ENCODE measurements around the gene NAT14. TPM values are rescaled to one million over a fixed set of nuclear protein-coding genes. Genes with fewer than 3 reads are reported as not detected.

Gene NAT14
- total RNA-seq, 1 experiment from 2014 or later, result 93.1 TPM

DNA sequence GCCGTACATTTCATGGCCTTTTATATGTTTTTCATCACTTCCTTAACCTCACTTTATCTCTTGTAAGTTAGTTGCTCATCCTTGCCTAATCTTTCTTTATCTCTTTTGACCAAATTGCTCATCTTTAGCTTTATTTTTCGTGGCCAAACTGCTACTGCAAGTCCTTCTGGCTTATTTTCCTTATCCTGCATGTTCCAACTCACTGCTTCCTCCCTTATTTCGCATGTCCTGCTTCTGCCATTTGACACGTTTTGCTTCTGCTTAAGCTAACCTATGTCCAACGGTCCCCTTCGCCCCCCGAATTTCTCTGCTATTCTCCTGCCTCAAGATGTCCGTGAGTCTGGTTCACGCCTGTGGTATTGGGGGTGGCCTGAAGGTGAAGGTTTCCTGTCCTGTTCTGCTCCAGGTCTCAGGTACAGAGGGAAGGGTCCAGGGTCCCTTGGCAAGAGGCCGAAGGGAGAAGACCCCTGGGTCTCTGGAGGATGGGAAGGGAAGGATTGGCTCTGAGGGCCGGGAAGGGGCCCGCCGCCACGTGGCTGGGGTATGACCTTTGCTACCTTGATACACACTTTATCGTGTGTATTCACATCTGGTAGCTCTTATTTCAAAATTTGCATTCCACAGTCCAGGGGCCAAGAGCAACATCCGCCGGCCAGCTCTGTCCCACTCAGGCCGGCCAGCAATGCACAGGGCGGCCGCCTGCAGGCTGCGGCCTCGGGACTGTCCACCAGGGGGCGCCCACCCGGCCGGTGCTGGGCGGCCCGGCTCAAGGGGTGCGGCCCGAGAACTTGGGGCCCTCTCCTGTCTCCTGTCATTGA is 17.5 kb upstream of the NAT14 start:
- Histone ChIP-seq H3K9me3 (ENCODE audit: control insufficient read depth, insufficient read depth, low read depth, low read length) (no peaks in the 10 kb centered on the region), H3K4me3 (ENCODE audit: low read depth in 2 of 2, low read length in 2 of 2) (peak overlapping the region in 1 of 2 experiments; percentile 33; a peak in 1 of 4 replicates), H3K27ac (ENCODE audit: low read length) (0 out of 2 replicates have a peak overlapping the region, but pooled peaks have one; percentile 48), H3K27me3 (ENCODE audit: control insufficient read depth, insufficient read depth, low read length) (no peaks in the 10 kb centered on the region), H3K4me1 (ENCODE audit: control insufficient read depth, insufficient read depth, low read length) (peaks cover 10% of the 10 kb centered on the region), H3K36me3 (ENCODE audit: control insufficient read depth, insufficient read depth, low read length) (no peaks in the 10 kb centered on the region)
- in situ Hi-C loops (cut with HindIII; ENCODE audit: low pct_unique_long_range_greater_than_20kb, low sequenced_read_pairs) (no loop called here), intact Hi-C loops (cut with micrococcal nuclease; ENCODE audit: unreplicated experiment) (no loop called here)
- no TSS peak for BruUV-seq (replicated peaks)
- CTCF ChIA-PET, result interaction anchor here (0.6 to 2.8 kb wide), 11 partner anchors 9 to 1870 kb away, joined by 3 to 31 read pairs (median 4); partner anchors contain the start of gene ZNF628
- TF ChIP-seq SIN3A (IDR thresholded peaks at IDR 0.05; ENCODE audit: borderline replicate concordance, insufficient read depth, low read depth, low read length), result no peak
- TF ChIP-seq POLR2AphosphoS5 (IDR thresholded peaks at IDR 0.05; ENCODE audit: low read depth, low read length), result no peak
- no peak for TF ChIP-seq TCF7L2 (IDR thresholded peaks at IDR 0.05; ENCODE audit: low read depth, low read length)
- TF ChIP-seq, protein P1, sequence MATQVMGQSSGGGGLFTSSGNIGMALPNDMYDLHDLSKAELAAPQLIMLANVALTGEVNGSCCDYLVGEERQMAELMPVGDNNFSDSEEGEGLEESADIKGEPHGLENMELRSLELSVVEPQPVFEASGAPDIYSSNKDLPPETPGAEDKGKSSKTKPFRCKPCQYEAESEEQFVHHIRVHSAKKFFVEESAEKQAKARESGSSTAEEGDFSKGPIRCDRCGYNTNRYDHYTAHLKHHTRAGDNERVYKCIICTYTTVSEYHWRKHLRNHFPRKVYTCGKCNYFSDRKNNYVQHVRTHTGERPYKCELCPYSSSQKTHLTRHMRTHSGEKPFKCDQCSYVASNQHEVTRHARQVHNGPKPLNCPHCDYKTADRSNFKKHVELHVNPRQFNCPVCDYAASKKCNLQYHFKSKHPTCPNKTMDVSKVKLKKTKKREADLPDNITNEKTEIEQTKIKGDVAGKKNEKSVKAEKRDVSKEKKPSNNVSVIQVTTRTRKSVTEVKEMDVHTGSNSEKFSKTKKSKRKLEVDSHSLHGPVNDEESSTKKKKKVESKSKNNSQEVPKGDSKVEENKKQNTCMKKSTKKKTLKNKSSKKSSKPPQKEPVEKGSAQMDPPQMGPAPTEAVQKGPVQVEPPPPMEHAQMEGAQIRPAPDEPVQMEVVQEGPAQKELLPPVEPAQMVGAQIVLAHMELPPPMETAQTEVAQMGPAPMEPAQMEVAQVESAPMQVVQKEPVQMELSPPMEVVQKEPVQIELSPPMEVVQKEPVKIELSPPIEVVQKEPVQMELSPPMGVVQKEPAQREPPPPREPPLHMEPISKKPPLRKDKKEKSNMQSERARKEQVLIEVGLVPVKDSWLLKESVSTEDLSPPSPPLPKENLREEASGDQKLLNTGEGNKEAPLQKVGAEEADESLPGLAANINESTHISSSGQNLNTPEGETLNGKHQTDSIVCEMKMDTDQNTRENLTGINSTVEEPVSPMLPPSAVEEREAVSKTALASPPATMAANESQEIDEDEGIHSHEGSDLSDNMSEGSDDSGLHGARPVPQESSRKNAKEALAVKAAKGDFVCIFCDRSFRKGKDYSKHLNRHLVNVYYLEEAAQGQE (IDR thresholded peaks at IDR 0.05; ENCODE audit: insufficient read depth in 1 of 2, low read depth in 2 of 2, low read length in 1 of 2), result no peak
- TF ChIP-seq, protein P2, sequence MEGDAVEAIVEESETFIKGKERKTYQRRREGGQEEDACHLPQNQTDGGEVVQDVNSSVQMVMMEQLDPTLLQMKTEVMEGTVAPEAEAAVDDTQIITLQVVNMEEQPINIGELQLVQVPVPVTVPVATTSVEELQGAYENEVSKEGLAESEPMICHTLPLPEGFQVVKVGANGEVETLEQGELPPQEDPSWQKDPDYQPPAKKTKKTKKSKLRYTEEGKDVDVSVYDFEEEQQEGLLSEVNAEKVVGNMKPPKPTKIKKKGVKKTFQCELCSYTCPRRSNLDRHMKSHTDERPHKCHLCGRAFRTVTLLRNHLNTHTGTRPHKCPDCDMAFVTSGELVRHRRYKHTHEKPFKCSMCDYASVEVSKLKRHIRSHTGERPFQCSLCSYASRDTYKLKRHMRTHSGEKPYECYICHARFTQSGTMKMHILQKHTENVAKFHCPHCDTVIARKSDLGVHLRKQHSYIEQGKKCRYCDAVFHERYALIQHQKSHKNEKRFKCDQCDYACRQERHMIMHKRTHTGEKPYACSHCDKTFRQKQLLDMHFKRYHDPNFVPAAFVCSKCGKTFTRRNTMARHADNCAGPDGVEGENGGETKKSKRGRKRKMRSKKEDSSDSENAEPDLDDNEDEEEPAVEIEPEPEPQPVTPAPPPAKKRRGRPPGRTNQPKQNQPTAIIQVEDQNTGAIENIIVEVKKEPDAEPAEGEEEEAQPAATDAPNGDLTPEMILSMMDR (IDR thresholded peaks at IDR 0.05), result peak; percentile 100
- DNase-seq (ENCODE audit: low read depth, low spot score), result no peak
- peak; percentile 87 for ATAC-seq
- POLR2A ChIA-PET, result interaction anchor here (0.5 to 0.8 kb wide), 2 partner anchors 47 to 60 kb away, joined by 4 to 9 read pairs; partner anchors contain the start of gene UBE2S

DNA sequence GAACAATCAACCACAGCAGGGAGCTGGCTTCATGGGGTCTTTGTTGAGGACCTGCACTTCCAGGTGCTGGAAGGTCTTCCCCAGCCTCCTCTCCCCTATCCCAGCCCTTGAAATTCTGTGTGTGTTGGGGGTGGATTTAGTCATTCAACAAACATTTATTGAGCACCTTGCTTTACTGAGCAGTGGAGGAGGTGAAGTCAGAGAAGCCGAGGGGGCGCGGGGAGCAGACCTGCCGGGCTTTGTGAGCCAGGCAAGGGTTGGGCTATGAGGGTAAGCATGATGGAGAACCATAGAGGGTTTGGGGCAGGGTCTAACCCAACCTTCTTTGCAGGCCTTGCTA is 17.0 kb upstream of the NAT14 start:
- CTCF ChIA-PET, result interaction anchor here (1.4 to 2.8 kb wide), 6 partner anchors 9 to 165 kb away, joined by 3 to 31 read pairs (median 5); partner anchors contain the start of gene ZNF628
- DNase-seq (ENCODE audit: low read depth, low spot score) (no peak), ATAC-seq (peak; percentile 48)
- Histone ChIP-seq H3K4me1 (ENCODE audit: control insufficient read depth, insufficient read depth, low read length) (peaks cover 15% of the 10 kb centered on the region), H3K27ac (ENCODE audit: low read length) (0 out of 2 replicates have a peak overlapping the region, but pooled peaks have one; percentile 48), H3K4me3 (ENCODE audit: low read depth in 2 of 2, low read length in 2 of 2) (peak overlapping the region in 1 of 2 experiments; percentile 33; a peak in 1 of 4 replicates), H3K27me3 (ENCODE audit: control insufficient read depth, insufficient read depth, low read length) (no peaks in the 10 kb centered on the region), H3K36me3 (ENCODE audit: control insufficient read depth, insufficient read depth, low read length) (no peaks in the 10 kb centered on the region), H3K9me3 (ENCODE audit: control insufficient read depth, insufficient read depth, low read depth, low read length) (no peaks in the 10 kb centered on the region)
- intact Hi-C loops (cut with micrococcal nuclease; ENCODE audit: unreplicated experiment) (no loop called here), in situ Hi-C loops (cut with HindIII; ENCODE audit: low pct_unique_long_range_greater_than_20kb, low sequenced_read_pairs) (no loop called here)
- POLR2A ChIA-PET, result interaction anchor here (0.8 kb wide), 1 partner anchor 61 kb away, joined by 9 read pairs; the partner anchor contains the start of gene UBE2S
- no TSS peak for BruUV-seq (replicated peaks)
- TF ChIP-seq POLR2AphosphoS5 (IDR thresholded peaks at IDR 0.05; ENCODE audit: low read depth, low read length), result no peak
- TF ChIP-seq, protein P1 (IDR thresholded peaks at IDR 0.05; ENCODE audit: insufficient read depth in 1 of 2, low read depth in 2 of 2, low read length in 1 of 2), result no peak
- TF ChIP-seq, protein P2 (IDR thresholded peaks at IDR 0.05), result no peak
- TF ChIP-seq SIN3A (IDR thresholded peaks at IDR 0.05; ENCODE audit: borderline replicate concordance, insufficient read depth, low read depth, low read length), result no peak
- no peak for TF ChIP-seq TCF7L2 (IDR thresholded peaks at IDR 0.05; ENCODE audit: low read depth, low read length)

Measured in Panc1 (cell line).